H1 (cell line): ENCODE results near the gene SERPINE3. TPM values are rescaled to one million over a fixed set of nuclear protein-coding genes. Genes with fewer than 3 reads are reported as not detected.

Experiments
- CTCF ChIA-PET: fragments of 300-600 bp; sonication (Branson Sonifier 250); formaldehyde crosslinking; loops from one replicate; lab custom pipeline; 2021; ENCODE audit not compliant: partially characterized antibody; lab: Charles Lee
- POLR2A ChIA-PET: fragments of 300-600 bp; sonication (Branson Sonifier 250); formaldehyde crosslinking; loops from one replicate; lab custom pipeline; 2021; ENCODE audit warnings: inconsistent platforms; ENCODE audit not compliant: partially characterized antibody; lab: Charles Lee
- DNase-seq, 2 experiments: peaks; one replicate each; pipeline versions ENCODE4 v3.0.0 to v3.0.0-alpha.2; 2010 to 2022; ENCODE audit warnings: low spot score in 2 of 2, low read depth in 1 of 2, mixed read lengths in 1 of 2
- FAIRE-seq: peaks from 2 replicates; lab custom pipeline; 2011; peaks lifted over from hg19 to GRCh38; lab: Jason Lieb, UNC
- H2AFZ ChIP-seq: 2 replicates; pipeline ENCODE4 v1.8.1; 2012; ENCODE audit warnings: low read length, inconsistent platforms
- H2AK5ac ChIP-seq: 2 replicates; pipeline ENCODE4 v1.6.1; 2013; ENCODE audit warnings: low read depth, low read length
- H2BK120ac ChIP-seq: replicated peaks from 2 replicates; pipeline ENCODE3; 2013; ENCODE audit warnings: low read depth, low read length, inconsistent platforms
- H2BK12ac ChIP-seq: 2 replicates; pipeline ENCODE4 v1.6.1; 2013; ENCODE audit warnings: low read depth, low read length
- H2BK15ac ChIP-seq: 2 replicates; pipeline ENCODE4 v1.6.1; 2013; ENCODE audit warnings: low read length
- H2BK20ac ChIP-seq: 2 replicates; pipeline ENCODE4 v1.6.1; 2013; ENCODE audit warnings: low read length
- H2BK5ac ChIP-seq: 2 replicates; pipeline ENCODE4 v1.6.1; 2013; ENCODE audit warnings: low read depth, low read length
- H3K14ac ChIP-seq: 2 replicates; pipeline ENCODE4 v1.6.1; 2013; ENCODE audit warnings: inconsistent platforms; ENCODE audit not compliant: insufficient read length
- H3K18ac ChIP-seq: 2 replicates; pipeline ENCODE4 v1.6.1; 2013; ENCODE audit warnings: low read length; ENCODE audit errors: extremely low read depth
- H3K23ac ChIP-seq: 2 replicates; pipeline ENCODE4 v1.6.1; 2013; ENCODE audit warnings: inconsistent platforms; ENCODE audit not compliant: insufficient read length
- H3K23me2 ChIP-seq: 2 replicates; pipeline ENCODE4 v1.6.1; 2013; ENCODE audit warnings: low read depth, low read length
- H3K27ac ChIP-seq: 2 replicates; pipeline ENCODE4 v1.6.1; 2011; ENCODE audit warnings: low read depth, low read length, inconsistent platforms
- H3K27me3 ChIP-seq, 4 experiments: replicated peaks in 1 of 4; 1 replicate in 1 of 4; 2 replicates in 3 of 4; pipeline versions ENCODE4 v1.6.1 to v1.8.1; 2011 to 2013; ENCODE audit warnings: low read length in 3 of 4, mild to moderate bottlenecking in 3 of 4, inconsistent platforms in 2 of 4, mixed read lengths in 2 of 4, moderate library complexity in 1 of 4; ENCODE audit not compliant: control insufficient read depth in 3 of 4, insufficient read depth in 3 of 4; ENCODE audit errors: extremely low read depth in 1 of 4
- H3K36me3 ChIP-seq, 4 experiments: 2 replicates each; pipeline versions ENCODE4 v1.6.1 to v1.8.1; 2011 to 2013; ENCODE audit warnings: mild to moderate bottlenecking in 4 of 4, low read length in 3 of 4, moderate library complexity in 2 of 4, control low read depth in 1 of 4, inconsistent platforms in 1 of 4; ENCODE audit not compliant: insufficient read depth in 4 of 4, control insufficient read depth in 2 of 4
- H3K4ac ChIP-seq: replicated peaks from 2 replicates; pipeline ENCODE3; 2013; ENCODE audit warnings: low read length, low read depth, mixed read lengths, inconsistent platforms; ENCODE audit not compliant: insufficient read length
- H3K4me1 ChIP-seq, 4 experiments: replicated peaks in 1 of 4; 1 replicate in 1 of 4; 2 replicates in 3 of 4; pipeline versions ENCODE4 v1.6.1 to v1.8.1; 2011 to 2013; ENCODE audit warnings: low read length in 3 of 4, inconsistent platforms in 2 of 4, mixed read lengths in 1 of 4; ENCODE audit not compliant: insufficient read depth in 4 of 4, control insufficient read depth in 3 of 4
- H3K4me2 ChIP-seq, 2 experiments: 2 replicates each; pipeline versions ENCODE4 v1.6.1 to v1.8.1; 2011 to 2013; ENCODE audit warnings: low read depth in 2 of 2, low read length in 2 of 2, control low read depth in 1 of 2, inconsistent platforms in 1 of 2, mild to moderate bottlenecking in 1 of 2; ENCODE audit not compliant: insufficient read depth in 1 of 2
- H3K4me3 ChIP-seq, 4 experiments: fragments of 200-600, 300-600 bp in 1 of 4; sonication (generic), shearing (Covaris generic), sonication (Bioruptor Twin) in 1 of 4; 2 replicates each; pipeline versions ENCODE4 v1.5.1 to v1.8.1; 2011 to 2016; ENCODE audit warnings: low read length in 4 of 4, low read depth in 3 of 4, control low read depth in 2 of 4, inconsistent platforms in 2 of 4, mild to moderate bottlenecking in 2 of 4, mixed read lengths in 1 of 4, moderate library complexity in 1 of 4; ENCODE audit not compliant: insufficient read depth in 2 of 4; ENCODE audit errors: extremely low read depth in 1 of 4
- H3K56ac ChIP-seq: replicated peaks from 2 replicates; pipeline ENCODE3; 2013; ENCODE audit warnings: low read depth, mild to moderate bottlenecking, mixed read lengths, low read length, inconsistent platforms; ENCODE audit not compliant: insufficient read length
- H3K79me1 ChIP-seq: 2 replicates; pipeline ENCODE4 v1.6.1; 2013; ENCODE audit warnings: low read depth, low read length, control low read depth
- H3K79me2 ChIP-seq, 2 experiments: 2 replicates each; pipeline versions ENCODE4 v1.6.1 to v1.8.1; 2012 to 2013; ENCODE audit warnings: low read length in 2 of 2, mild to moderate bottlenecking in 2 of 2, inconsistent platforms in 1 of 2; ENCODE audit not compliant: insufficient read depth in 2 of 2, control insufficient read depth in 1 of 2
- H3K9ac ChIP-seq, 4 experiments: replicated peaks in 1 of 4; 1 replicate in 1 of 4; 2 replicates in 3 of 4; pipeline versions ENCODE4 v1.6.1 to v1.8.1; 2011 to 2013; ENCODE audit warnings: low read depth in 3 of 4, low read length in 3 of 4, control low read depth in 2 of 4, mild to moderate bottlenecking in 2 of 4, moderate library complexity in 2 of 4, inconsistent platforms in 1 of 4; ENCODE audit errors: extremely low read depth in 1 of 4
- H3K9me3 ChIP-seq, 2 experiments: 2 replicates each; pipeline versions ENCODE4 v1.6.1 to v1.8.1; 2012 to 2013; ENCODE audit warnings: mild to moderate bottlenecking in 2 of 2, moderate library complexity in 2 of 2, control low read depth in 1 of 2, inconsistent platforms in 1 of 2, low read depth in 1 of 2, low read length in 1 of 2, mixed read lengths in 1 of 2; ENCODE audit not compliant: insufficient read depth in 2 of 2
- H4K20me1 ChIP-seq, 2 experiments: replicated peaks in 1 of 2; 2 replicates each; pipeline versions ENCODE3 to v1.8.1; 2011 to 2013; ENCODE audit warnings: inconsistent platforms in 2 of 2, low read length in 2 of 2, mild to moderate bottlenecking in 1 of 2; ENCODE audit not compliant: insufficient read depth in 2 of 2, control insufficient read depth in 1 of 2
- H4K5ac ChIP-seq: 2 replicates; pipeline ENCODE4 v1.6.1; 2013; ENCODE audit warnings: low read length, low read depth, mixed read lengths, inconsistent platforms; ENCODE audit not compliant: insufficient read length
- H4K8ac ChIP-seq: 2 replicates; pipeline ENCODE4 v1.8.0; 2013; ENCODE audit warnings: mild to moderate bottlenecking, moderate library complexity, low read length, inconsistent platforms; ENCODE audit not compliant: insufficient read depth; ENCODE audit errors: extremely low read depth
- H4K91ac ChIP-seq: replicated peaks from 2 replicates; pipeline ENCODE3; 2013; ENCODE audit warnings: low read length, mixed read lengths, inconsistent platforms; ENCODE audit not compliant: insufficient read length
- ASH2L ChIP-seq: fragments of 200-600, 300-600 bp; sonication (generic); IDR thresholded peaks from one replicate; pipeline ENCODE4 v1.7.1; 2017; ENCODE audit warnings: low read length
- CEBPB ChIP-seq: IDR thresholded peaks from 2 replicates; pipeline ENCODE4 v1.6.1; 2012; ENCODE audit warnings: low read depth, low read length
- SIN3A ChIP-seq, 2 experiments: IDR thresholded peaks in 1 of 2; conservative IDR thresholded peaks in 1 of 2; 2 replicates each; pipeline ENCODE4 v1.6.1; 2011 to 2012; ENCODE audit warnings: low read length in 2 of 2, improper control_type of control experiment in 1 of 2, low read depth in 1 of 2, mild to moderate bottlenecking in 1 of 2
- WGBS, 2 experiments: shearing (Covaris generic) in 1 of 2; methylation state at CpG; one replicate each; pipeline versions ENCODE4 v1.1.6 to v1.1.7; 2013 to 2015; ENCODE audit warnings: low lambda C conversion rate in 2 of 2, mixed read lengths in 2 of 2, inconsistent platforms in 1 of 2, low coverage in 1 of 2, missing lambda C conversion rate in 1 of 2; ENCODE audit not compliant: insufficient replicate concordance in 2 of 2, insufficient coverage in 1 of 2, insufficient read length in 1 of 2; ENCODE audit errors: extremely low coverage in 1 of 2, missing lambda C conversion rate in 1 of 2; 5-methylcytosine and 5-hydroxymethylcytosine counted together
- polyA plus RNA-seq, 7 experiments: library from polyadenylated mRNA; depleted of rRNA in 3 of 7; stranded (reverse) in 5 of 7; unstranded in 2 of 7; fragments of >200 nt in 5 of 7; fragments of 200-250 nt in 2 of 7; gene quantifications; 1 replicate in 5 of 7; 2 replicates in 1 of 7; 4 replicates in 1 of 7; pipeline versions ENCODE4 v1.2.1 to v1.2.3, GENCODE V29; 2011 to 2013; ENCODE audit warnings: missing spikeins in 2 of 7, mixed read lengths in 2 of 7
- total RNA-seq: library from RNA; stranded (reverse); fragmentation: NEBNext Ultra II Directional; extraction: Animal tissue kit (Norgen Biotek cat#: 25700); gene quantifications from 2 replicates; pipeline ENCODE4 v1.2.1, GENCODE V29; 2021

Gene SERPINE3
- total and polyA plus RNA-seq, 2 of the 8 experiments (the other 6 are each of a cell fraction or from before 2014, with no cell fraction given), result 0.34 to 1.0 TPM

- TF ChIP-seq ASH2L (no peak), SIN3A (conservative IDR thresholded peaks at IDR 0.05 in 1 of 2, IDR thresholded peaks at IDR 0.05 in 1 of 2; ENCODE audit: low read depth in 1 of 2, low read length in 2 of 2) (no peak), CEBPB (peak; percentile 61)
- Histone ChIP-seq H2BK20ac (no peak overlapping the region), H3K27me3 (peaks cover 0 to 1% (median 0%) of the 10 kb centered on the region in 4 experiments; a peak in 1 of 7 replicates), H4K91ac (no peak overlapping the region), H3K4ac (no peak overlapping the region), H4K8ac (no peak overlapping the region), H3K14ac (no peak overlapping the region), H2BK120ac (no peak overlapping the region), H3K79me1 (peaks cover 6% of the 10 kb centered on the region; the same call in 1 of the 2 replicates), H4K5ac (no peak overlapping the region), H2BK5ac (no peak overlapping the region), H3K23me2 (no peaks in the 10 kb centered on the region), H3K9me3 (no peaks in the 10 kb centered on the region), H4K20me1 (peaks cover 2 to 3% of the 10 kb centered on the region in 2 experiments), H3K18ac (no peak overlapping the region), H2BK15ac (no peak overlapping the region), H3K36me3 (peaks cover 0 to 8% (median 0%) of the 10 kb centered on the region in 4 experiments; a peak in 2 of 8 replicates), H3K4me2 (no peak overlapping the region), H3K56ac (no peak overlapping the region), H3K23ac (no peak overlapping the region), H2AK5ac (no peak overlapping the region), H2BK12ac (no peak overlapping the region), H3K79me2 (peaks cover 0 to 95% of the 10 kb centered on the region in 2 experiments; a peak in 3 of 4 replicates), H3K4me3 (no peak overlapping the region), H2AFZ (no peak overlapping the region), H3K9ac (no peak overlapping the region), H3K27ac (no peak overlapping the region), H3K4me1 (peaks cover 0 to 9% (median 2%) of the 10 kb centered on the region in 4 experiments; a peak in 3 of 7 replicates)
- DNase-seq (no peak), FAIRE-seq (no peak)
- 89% methylated on average over 2 of the region's 2 CpGs; no CpG with 5 or more reads in 1 of the 2 experiments for WGBS, 2 experiments
- CTCF ChIA-PET, result interaction anchor here (0.7 kb wide), 1 partner anchor 269 kb away, joined by 3 read pairs; no protein-coding TSS in a partner anchor
- POLR2A ChIA-PET, result no interaction called here
Observed at GRCh38 chr13:51396352-51396751, 56.9 kb downstream of the SERPINE3 start.
